K562 (cell line): Measurements from ENCODE around the gene CD248. TPM values are rescaled to one million over a fixed set of nuclear protein-coding genes. Genes with fewer than 3 reads are reported as not detected.

Source experiments
- ATAC-seq: fragments of 200-7000 bp; cut with Tn5 transposase; 3 replicates; pipeline ENCODE4 v1.9.1; 2020; ENCODE audit warnings: moderate library complexity
- BruUV-seq: library from RNA; stranded (reverse); fragments of 400-500 nt; replicated peaks from 2 replicates; lab custom pipeline; 2021; lab: Mats Ljungman, UMichigan
- CTCF ChIA-PET: fragments of 300-600 bp; formaldehyde crosslinking; extraction: SDS; loops from one replicate; lab custom pipeline; 2021; ENCODE audit warnings: low intra/inter-chr PET ratio; lab: Yijun Ruan, JAX
- POLR2A ChIA-PET: fragments of 300-600, 350-650 bp; sonication (Branson Sonifier 250); formaldehyde crosslinking; extraction: SDS; loops from one replicate; lab custom pipeline; 2021; ENCODE audit warnings: antibody characterized with exemption, inconsistent platforms; lab: Yijun Ruan, JAX
- DNase-seq, 4 experiments: peaks; one replicate each; pipeline versions ENCODE4 v3.0.0 to v3.0.0-alpha.2; 2011 to 2018; ENCODE audit warnings: low spot score in 3 of 4, mixed read lengths in 3 of 4; ENCODE audit errors: extremely low read depth in 1 of 4
- FAIRE-seq: peaks from 2 replicates; lab custom pipeline; 2011; peaks lifted over from hg19 to GRCh38; lab: Jason Lieb, UNC
- H2AFZ ChIP-seq: 2 replicates; pipeline ENCODE4 v1.6.0; 2011; ENCODE audit warnings: low read depth, low read length, control low read depth, inconsistent platforms
- H3K27ac ChIP-seq: fragments of 200-600 bp; 3 replicates; pipeline ENCODE4 v1.8.0; 2011; ENCODE audit warnings: low read depth, mild to moderate bottlenecking, control low read depth, inconsistent platforms, low read length, moderate library complexity, mixed read lengths; ENCODE audit errors: extremely low read depth
- H3K27me3 ChIP-seq, 2 experiments: fragments of 300-600 bp in 1 of 2; 2 replicates in 1 of 2; 3 replicates in 1 of 2; pipeline versions ENCODE4 v1.6.0 to v1.8.0; 2011; ENCODE audit warnings: inconsistent platforms in 2 of 2, low read length in 2 of 2, mild to moderate bottlenecking in 1 of 2, mixed read lengths in 1 of 2, moderate library complexity in 1 of 2; ENCODE audit not compliant: control insufficient read depth in 2 of 2, insufficient read depth in 2 of 2
- H3K36me3 ChIP-seq: fragments of 300-600 bp; 3 replicates; pipeline ENCODE4 v1.8.0; 2011; ENCODE audit warnings: mild to moderate bottlenecking, low read length, inconsistent platforms; ENCODE audit not compliant: control insufficient read depth, insufficient read depth
- H3K4me1 ChIP-seq, 2 experiments: fragments of 200-600 bp in 1 of 2; replicated peaks in 1 of 2; 2 replicates in 1 of 2; 3 replicates in 1 of 2; pipeline versions ENCODE4 v1.5.1 to v1.8.0; 2011; ENCODE audit warnings: inconsistent platforms in 2 of 2, low read length in 2 of 2, mild to moderate bottlenecking in 1 of 2, mixed read lengths in 1 of 2, moderate library complexity in 1 of 2; ENCODE audit not compliant: control insufficient read depth in 2 of 2, insufficient read depth in 2 of 2
- H3K4me2 ChIP-seq: 2 replicates; pipeline ENCODE4 v1.6.1; 2011; ENCODE audit warnings: low read length, control low read depth, inconsistent platforms, mixed read lengths; ENCODE audit not compliant: insufficient read depth
- H3K4me3 ChIP-seq: fragments of 200-600 bp; sonication (generic), shearing (Covaris generic); 2 replicates; pipeline ENCODE4 v1.5.1; 2016; ENCODE audit warnings: control low read depth, inconsistent platforms
- H3K79me2 ChIP-seq: fragments of 200-600 bp; 3 replicates; pipeline ENCODE4 v1.8.0; 2011; ENCODE audit warnings: low read length, inconsistent platforms; ENCODE audit not compliant: control insufficient read depth, insufficient read depth
- H3K9ac ChIP-seq, 2 experiments: 2 replicates each; pipeline versions ENCODE4 v1.6.0 to v1.6.1; 2011; ENCODE audit warnings: low read depth in 2 of 2, low read length in 2 of 2, control low read depth in 1 of 2, inconsistent platforms in 1 of 2, mild to moderate bottlenecking in 1 of 2, mixed read lengths in 1 of 2; ENCODE audit not compliant: insufficient read depth in 1 of 2
- H3K9me1 ChIP-seq: one replicate; pipeline ENCODE4 v1.6.0; 2011; ENCODE audit warnings: inconsistent platforms, mild to moderate bottlenecking, low read length, moderate library complexity; ENCODE audit not compliant: control insufficient read depth, insufficient read depth
- H3K9me3 ChIP-seq: replicated peaks from 2 replicates; pipeline ENCODE4 v1.5.1; 2011; ENCODE audit warnings: low read depth, low read length, inconsistent platforms; ENCODE audit not compliant: control insufficient read depth, insufficient read depth
- H4K20me1 ChIP-seq: replicated peaks from 2 replicates; pipeline ENCODE4 v1.6.1; 2011; ENCODE audit warnings: low read length, inconsistent platforms, mixed read lengths; ENCODE audit not compliant: control insufficient read depth, insufficient read depth
- DPF2 ChIP-seq: fragments of 450-650 bp; IDR thresholded peaks from 2 replicates; pipeline ENCODE4 v1.6.1; 2016
- HEY1 ChIP-seq: fragments of 250-450 bp; sonication (Bioruptor Pico); IDR thresholded peaks from 2 replicates; pipeline ENCODE4 v1.5.0; 2020; ENCODE audit warnings: mild to moderate bottlenecking, moderate library complexity, borderline replicate concordance
- MEIS2 ChIP-seq: fragments of 450-650 bp; IDR thresholded peaks from 2 replicates; pipeline ENCODE4 v1.6.1; 2014; ENCODE audit warnings: mild to moderate bottlenecking; ENCODE audit not compliant: partially characterized antibody
- POLR2G ChIP-seq: fragments of 200-400 bp; formaldehyde crosslinking; IDR thresholded peaks from 2 replicates; pipeline ENCODE4 v1.6.1; 2017; ENCODE audit warnings: low read depth, mild to moderate bottlenecking, antibody characterized with exemption, low read length, moderate library complexity
- RFX1 ChIP-seq: fragments of 450-650 bp; IDR thresholded peaks from 2 replicates; pipeline ENCODE4 v1.6.1; 2016; ENCODE audit warnings: mild to moderate bottlenecking, moderate library complexity
- ZNF24 ChIP-seq: fragments of 450-650 bp; IDR thresholded peaks from 2 replicates; pipeline ENCODE4 v1.6.1; 2016
- WGBS: fragments of 100-300 bp; shearing (Covaris generic); methylation state at CpG from one replicate; pipeline ENCODE4 v1.1.6; 2016; ENCODE audit warnings: low coverage, mixed read lengths; ENCODE audit not compliant: insufficient coverage; ENCODE audit errors: missing lambda C conversion rate; 5-methylcytosine and 5-hydroxymethylcytosine counted together
- in situ Hi-C: fragments of 300-500 bp; cut with MboI; formaldehyde crosslinking; loops from 4 replicates; pipeline ENCODE4 v1.15.0; 2018; ENCODE audit warnings: inconsistent platforms, mixed read lengths
- intact Hi-C: fragments of 100-400 bp; cut with micrococcal nuclease; formaldehyde crosslinking; loops from 2 replicates; pipeline ENCODE4 v1.14.2; 2022
- polyA plus RNA-seq, 8 experiments: library from polyadenylated mRNA; depleted of rRNA in 4 of 8; stranded (reverse) in 5 of 8; unstranded in 3 of 8; fragments of >200 nt; fragmentation: Nextera tagmentation in 2 of 8; fragmentation: Illumina TruSeq in 1 of 8; extraction: Ambion mirVana in 2 of 8; extraction: Trizol in 1 of 8; gene quantifications; 2 replicates each; pipeline versions ENCODE4 v1.2.1 to v1.2.3, GENCODE V29; 2011 to 2014; ENCODE audit warnings: inconsistent platforms in 1 of 8, missing spikeins in 1 of 8
- total RNA-seq, 7 experiments: library from RNA; depleted of rRNA in 6 of 7; stranded (reverse); fragments of >200 nt in 6 of 7; fragmentation: Illumina TruSeq in 2 of 7; extraction: Trizol in 2 of 7; gene quantifications; 2 replicates each; pipeline versions ENCODE4 v1.2.1 to v1.2.3, GENCODE V29; 2011 to 2021; ENCODE audit warnings: low replicate concordance in 1 of 7
- TF ChIP-seq, protein P1 (sequence below): fragments of 450-650 bp; IDR thresholded peaks from 2 replicates; pipeline ENCODE4 v1.6.1; 2016

The CD248 gene
- total and polyA plus RNA-seq, 9 of the 15 experiments (the other 6 are each of a cell fraction or from before 2014, with no cell fraction given) = 0.09 TPM; not detected in 8

DNA sequence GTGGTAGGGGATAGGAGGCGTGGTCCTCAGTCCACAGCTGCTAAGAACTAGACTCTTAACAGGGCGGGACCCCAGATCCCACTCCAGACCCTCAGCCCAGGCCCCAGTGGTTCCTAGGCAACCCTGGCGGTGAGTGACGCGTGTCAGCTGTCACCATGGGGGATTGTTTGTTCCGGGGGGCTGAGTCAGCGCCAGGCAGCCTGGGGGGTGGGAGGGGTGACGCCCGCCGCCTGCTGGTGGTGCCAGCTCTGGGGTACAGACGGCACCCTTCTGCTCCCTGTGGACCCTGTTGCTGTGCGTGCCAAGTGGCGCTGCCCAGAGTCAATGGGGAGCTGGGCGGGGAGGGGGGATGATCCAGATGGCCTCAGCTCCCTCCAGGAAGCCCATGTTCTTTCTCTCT is 36.4 kb downstream of the CD248 start:
- Histone ChIP-seq H3K27me3 (no peaks in the 10 kb centered on the region), H3K79me2 (no peaks in the 10 kb centered on the region), H3K4me2 (no peak overlapping the region), H3K9ac (no peak overlapping the region), H3K27ac (no peak overlapping the region), H2AFZ (no peak overlapping the region), H3K9me3 (no peaks in the 10 kb centered on the region), H4K20me1 (peaks cover 19% of the 10 kb centered on the region), H3K4me1 (peaks cover 2 to 46% of the 10 kb centered on the region in 2 experiments; a peak in 3 of 5 replicates), H3K9me1 (peaks cover 4% of the 10 kb centered on the region), H3K36me3 (peaks cover 27% of the 10 kb centered on the region; the same call in 2 of the 3 replicates), H3K4me3 (no peak overlapping the region)
- DNase-seq (no peak), ATAC-seq (no peak), FAIRE-seq (no peak)
- in situ Hi-C loops = no loop called here
- ChIA-PET POLR2A (interaction anchor here (0.6 to 3.7 kb wide), 7 partner anchors 8 to 62 kb away, joined by 3 to 21 read pairs (median 4); partner anchors contain the start of gene YIF1A), CTCF (no interaction called here)
- TF ChIP-seq RFX1 = peak; percentile 32; the same call in 1 of the 2 replicates
- TF ChIP-seq MEIS2 = peak; percentile 5
- no peak for TF ChIP-seq ZNF24
- TF ChIP-seq DPF2 = no peak
- TF ChIP-seq HEY1 (CRISPR knock-in tag) = no peak
- TF ChIP-seq, protein P1, sequence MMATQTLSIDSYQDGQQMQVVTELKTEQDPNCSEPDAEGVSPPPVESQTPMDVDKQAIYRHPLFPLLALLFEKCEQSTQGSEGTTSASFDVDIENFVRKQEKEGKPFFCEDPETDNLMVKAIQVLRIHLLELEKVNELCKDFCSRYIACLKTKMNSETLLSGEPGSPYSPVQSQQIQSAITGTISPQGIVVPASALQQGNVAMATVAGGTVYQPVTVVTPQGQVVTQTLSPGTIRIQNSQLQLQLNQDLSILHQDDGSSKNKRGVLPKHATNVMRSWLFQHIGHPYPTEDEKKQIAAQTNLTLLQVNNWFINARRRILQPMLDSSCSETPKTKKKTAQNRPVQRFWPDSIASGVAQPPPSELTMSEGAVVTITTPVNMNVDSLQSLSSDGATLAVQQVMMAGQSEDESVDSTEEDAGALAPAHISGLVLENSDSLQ = peak; percentile 71
- peak; percentile 65 for TF ChIP-seq POLR2G
- BruUV-seq = no TSS peak
- intact Hi-C loops = no loop called here
- 63% methylated on average over 6 of the region's 14 CpGs for WGBS
